ENCODE measurements around the gene MAML3. TPM values are rescaled to one million over a fixed set of nuclear protein-coding genes. Genes with fewer than 3 reads are reported as not detected.

Gene MAML3
- total and polyA plus RNA-seq, 2 of the 13 experiments (the other 11 are each of a cell fraction or from before 2014, with no cell fraction given): 0.05 to 0.13 TPM

GRCh38 chr4:139841464-139842195, 312.4 kb downstream of the MAML3 start:
- Histone ChIP-seq H3K9ac (ENCODE audit: insufficient read depth, low read depth, low read length) (peak overlapping the region; percentile 60), H4K20me1 (ENCODE audit: insufficient read depth, low read length) (no peaks in the 10 kb centered on the region), H3K4me2 (ENCODE audit: low read depth, low read length) (peak overlapping the region; percentile 86), H3K27ac (ENCODE audit: extremely low read length, insufficient read depth, low read length) (peak overlapping the region; percentile 91), H2AFZ (ENCODE audit: low read length) (no peak overlapping the region), H3K27me3 (ENCODE audit: control insufficient read depth in 1 of 2, insufficient read depth in 2 of 2, low read length in 2 of 2) (no peaks in the 10 kb centered on the region), H3K79me2 (ENCODE audit: insufficient read depth, low read length) (no peaks in the 10 kb centered on the region), H3K4me3 (replicated peaks in 1 of 3; ENCODE audit: insufficient read depth in 1 of 3, low read depth in 2 of 3, low read length in 3 of 3) (peak overlapping the region; percentile 34 to 54 (median 39)), H3K9me3 (ENCODE audit: low read length) (no peaks in the 10 kb centered on the region), H3K4me1 (ENCODE audit: insufficient read depth, low read length) (peaks cover 82% of the 10 kb centered on the region), H3K36me3 (replicated peaks in 1 of 2; ENCODE audit: control insufficient read depth in 1 of 2, insufficient read depth in 2 of 2, low read length in 2 of 2) (no peaks in the 10 kb centered on the region)
- WGBS (ENCODE audit: low lambda C conversion rate): 0% methylated on average over 8 of the region's 10 CpGs
- ChIA-PET POLR2A (interaction anchor here (1.0 to 1.3 kb wide), 3 partner anchors 10 to 176 kb away, joined by 3 to 5 read pairs (median 5); partner anchors contain the start of gene MGST2), CTCF (ENCODE audit: low intra/inter-chr PET ratio, low total read pairs) (no interaction called here)
- in situ Hi-C loops (cut with HindIII; ENCODE audit: extremely low pct_ligation_motif_present, low pct_unique_long_range_greater_than_20kb): no loop called here
- FAIRE-seq: peak; percentile 93
- peak; percentile 98 for DNase-seq (ENCODE audit: low spot score)
- no TSS peak for BruUV-seq (replicated peaks)
- ATAC-seq: peak; percentile 97
- intact Hi-C loops (cut with micrococcal nuclease; ENCODE audit: unreplicated experiment): loop anchor here (1.0 to 10.0 kb wide), 3 partner anchors 15 to 177 kb away; partner anchors contain the start of gene MGST2
- TF ChIP-seq ZBTB26 (CRISPR knock-in tag; IDR thresholded peaks at IDR 0.05; ENCODE audit: borderline replicate concordance) (peak; percentile 75; the same call in 1 of the 2 replicates), ZNF280D (CRISPR knock-in tag; IDR thresholded peaks at IDR 0.05) (no peak), RXRA (CRISPR knock-in tag; IDR thresholded peaks at IDR 0.05) (peak; percentile 91), ZBTB20 (CRISPR knock-in tag; IDR thresholded peaks at IDR 0.05; ENCODE audit: borderline replicate concordance, low read depth) (peak; percentile 88; the same call in 1 of the 2 replicates), ZC3H13 (CRISPR knock-in tag; IDR thresholded peaks at IDR 0.05) (no peak; the same call in 1 of the 2 replicates), MAF1 (CRISPR knock-in tag; IDR thresholded peaks at IDR 0.05; ENCODE audit: borderline replicate concordance) (no peak), ZNF639 (CRISPR knock-in tag; conservative IDR thresholded peaks at IDR 0.05) (0 out of 2 replicates have a peak, but pooled peaks have one; percentile 40), ZNF142 (CRISPR knock-in tag; IDR thresholded peaks at IDR 0.05) (no peak)

All from HepG2 (cell line).